GM18909 (cell line): ENCODE measurements around the gene ZNF407.

Source experiments
- ATAC-seq: cut with Tn5 transposase; IDR thresholded peaks from one replicate; pipeline ENCODE4 v1.9.1; 2021; ENCODE audit warnings: mild to moderate bottlenecking; ENCODE audit not compliant: unreplicated experiment, poor library complexity

ZNF407 gene

DNA sequence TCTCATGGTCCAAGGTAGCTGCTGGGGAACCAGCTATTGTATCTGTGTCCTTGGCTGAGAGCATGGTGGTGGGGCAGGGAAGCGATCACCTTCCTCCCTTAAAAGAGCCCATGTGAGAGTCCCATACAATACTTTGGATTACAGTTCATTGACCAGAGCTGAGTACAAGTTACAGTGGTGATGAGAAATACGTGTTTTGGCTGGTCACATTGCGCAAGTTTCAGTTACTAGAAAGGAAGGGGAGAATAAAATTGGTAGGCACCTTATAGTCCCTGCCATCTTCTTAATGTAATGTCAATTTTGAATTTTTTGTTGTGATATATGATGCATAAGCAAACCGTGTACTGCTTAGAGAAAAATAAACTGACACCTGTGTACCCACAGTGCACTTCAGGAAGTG lies 67.7 kb downstream of the ZNF407 start:
- ATAC-seq: no peak

DNA sequence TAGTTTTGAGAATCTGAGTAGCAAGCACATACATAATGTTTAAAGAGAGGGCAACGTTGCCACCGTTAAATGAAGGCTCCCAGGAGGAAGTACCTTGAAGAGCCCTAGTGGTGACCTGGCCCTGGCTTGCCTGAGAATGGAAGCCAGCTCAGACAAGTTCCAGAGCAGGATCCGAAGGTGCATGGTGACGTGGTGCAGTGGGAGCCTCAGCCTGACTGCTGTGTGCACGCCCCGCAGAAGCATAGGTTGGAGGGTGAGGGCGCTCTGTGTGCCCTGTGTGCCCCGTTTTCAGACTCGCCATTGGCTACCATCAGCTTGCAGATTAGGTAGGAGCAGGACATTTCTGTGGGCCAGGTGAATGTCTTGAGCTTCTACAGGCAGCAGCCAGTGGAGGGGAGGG lies 68.2 kb downstream of the ZNF407 start:
- no peak for ATAC-seq

DNA sequence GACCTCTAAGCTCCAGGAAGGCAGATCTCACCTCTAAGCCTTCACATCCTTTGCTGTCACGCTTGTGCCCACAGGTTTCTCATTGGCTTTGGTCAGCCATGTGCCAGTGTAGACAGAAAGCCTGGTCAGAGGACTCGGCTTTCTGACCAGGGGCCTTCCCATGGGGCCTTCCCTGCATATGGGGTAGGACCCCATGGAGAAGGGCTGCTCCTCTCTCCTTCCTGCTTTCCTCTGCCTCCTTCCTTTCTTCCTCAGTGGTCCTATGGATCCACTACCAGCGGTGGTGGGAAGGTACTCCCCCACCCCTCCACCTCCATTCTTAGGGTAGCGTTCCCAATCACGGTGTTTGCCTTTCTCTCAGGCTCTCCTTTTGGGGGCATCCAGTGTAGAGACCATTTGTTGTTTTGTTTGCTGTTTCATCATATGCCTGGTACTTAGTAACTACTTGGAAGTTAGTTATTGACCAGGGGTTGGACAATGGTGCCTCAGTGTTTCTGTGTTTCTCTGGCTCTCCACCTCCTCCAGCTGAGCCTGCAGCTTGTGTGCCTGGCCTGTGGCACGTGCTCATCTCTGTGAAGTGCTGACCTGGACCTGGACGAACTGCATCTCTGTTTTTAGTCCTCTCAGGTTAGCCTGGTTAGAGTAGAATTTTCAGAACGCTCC lies 71.6 kb downstream of the ZNF407 start:
- ATAC-seq: no peak

DNA sequence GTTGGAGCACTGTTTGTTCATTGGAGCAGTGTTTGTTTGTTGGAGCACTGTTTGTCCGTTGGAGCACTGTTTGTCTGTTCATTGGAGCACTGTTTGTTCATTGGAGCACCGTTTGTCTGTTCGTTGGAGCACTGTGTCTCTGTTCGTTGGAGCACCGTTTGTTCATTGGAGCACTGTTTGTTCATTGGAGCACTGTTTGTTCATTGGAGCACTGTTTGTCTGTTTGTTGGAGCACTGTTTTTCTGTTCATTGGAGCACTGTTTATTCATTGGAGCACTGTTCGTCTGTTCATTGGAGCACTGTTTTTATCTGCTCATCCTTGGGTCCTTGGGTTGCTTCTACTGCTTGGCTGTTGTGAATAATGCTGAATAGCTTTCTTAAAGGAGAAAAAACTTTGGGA lies 74.7 kb downstream of the ZNF407 start:
- ATAC-seq: no peak

DNA sequence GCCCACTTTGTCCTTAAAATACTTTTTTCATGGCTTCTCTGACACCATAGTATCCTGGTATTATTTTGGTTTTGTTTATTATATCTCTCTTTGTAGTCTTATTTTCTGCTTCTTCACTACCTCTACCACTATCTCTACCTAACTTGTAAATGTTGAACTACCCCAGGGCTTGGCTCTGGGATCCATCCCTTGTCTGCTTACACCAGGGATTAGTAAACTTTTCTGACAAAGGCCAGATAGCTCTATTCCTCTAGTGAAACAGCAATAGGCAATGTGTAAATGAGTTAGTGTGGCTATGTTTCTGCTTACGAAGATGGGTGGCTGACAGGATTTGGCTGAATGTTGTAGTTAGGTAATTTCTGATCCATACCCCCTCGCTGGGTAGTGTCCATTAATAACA lies 76.8 kb downstream of the ZNF407 start:
- no peak for ATAC-seq

DNA sequence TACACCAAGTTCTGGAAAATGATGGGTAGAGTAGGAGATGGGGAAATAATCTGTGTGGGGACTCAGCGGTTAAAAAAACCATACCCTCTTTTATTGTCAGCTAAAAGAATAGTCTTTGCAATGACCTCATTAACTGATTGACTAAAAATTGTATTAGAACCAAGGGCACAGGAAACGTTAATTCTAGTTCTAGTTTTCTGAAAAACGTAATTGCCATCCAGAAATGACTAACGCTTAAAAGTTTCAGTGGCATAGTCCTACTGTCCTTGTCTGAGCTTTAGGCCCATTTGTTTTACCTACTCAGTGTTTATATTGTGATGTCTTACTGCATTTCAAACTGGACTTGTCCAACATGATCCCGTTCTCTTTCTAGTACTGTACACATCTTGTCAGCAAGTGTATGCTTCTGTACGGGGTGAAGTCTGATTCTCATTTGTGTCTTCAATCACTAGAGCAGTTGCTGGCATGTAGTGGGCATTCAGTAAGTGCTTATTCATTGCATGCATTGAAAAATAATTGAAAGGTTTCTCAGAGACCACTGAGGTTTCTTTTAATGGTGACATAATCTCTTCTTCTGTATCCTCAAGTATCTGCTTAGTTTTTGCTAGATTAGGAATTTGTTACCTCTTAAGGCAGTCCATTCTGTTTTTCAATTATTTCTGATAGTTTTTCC lies 81.5 kb downstream of the ZNF407 start:
- no peak for ATAC-seq

DNA sequence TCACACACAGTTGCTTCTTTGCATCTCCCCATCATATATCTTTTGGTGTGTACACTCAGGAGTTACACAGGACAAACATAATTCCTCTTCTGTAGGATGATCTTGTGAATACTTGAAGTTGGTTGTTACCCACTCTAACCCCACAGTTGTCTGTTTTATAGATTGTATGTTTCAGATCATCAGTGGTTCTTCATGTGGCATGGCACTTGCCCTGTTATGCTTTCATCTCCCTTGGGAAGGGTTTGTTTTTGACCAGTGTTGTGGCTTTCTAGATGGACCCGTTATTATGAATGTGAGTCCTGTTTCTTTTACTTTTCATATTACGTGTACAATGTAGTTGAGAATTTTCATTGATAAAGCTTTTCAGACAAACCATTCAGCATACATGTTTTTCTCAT lies 82.0 kb downstream of the ZNF407 start:
- ATAC-seq: no peak

DNA sequence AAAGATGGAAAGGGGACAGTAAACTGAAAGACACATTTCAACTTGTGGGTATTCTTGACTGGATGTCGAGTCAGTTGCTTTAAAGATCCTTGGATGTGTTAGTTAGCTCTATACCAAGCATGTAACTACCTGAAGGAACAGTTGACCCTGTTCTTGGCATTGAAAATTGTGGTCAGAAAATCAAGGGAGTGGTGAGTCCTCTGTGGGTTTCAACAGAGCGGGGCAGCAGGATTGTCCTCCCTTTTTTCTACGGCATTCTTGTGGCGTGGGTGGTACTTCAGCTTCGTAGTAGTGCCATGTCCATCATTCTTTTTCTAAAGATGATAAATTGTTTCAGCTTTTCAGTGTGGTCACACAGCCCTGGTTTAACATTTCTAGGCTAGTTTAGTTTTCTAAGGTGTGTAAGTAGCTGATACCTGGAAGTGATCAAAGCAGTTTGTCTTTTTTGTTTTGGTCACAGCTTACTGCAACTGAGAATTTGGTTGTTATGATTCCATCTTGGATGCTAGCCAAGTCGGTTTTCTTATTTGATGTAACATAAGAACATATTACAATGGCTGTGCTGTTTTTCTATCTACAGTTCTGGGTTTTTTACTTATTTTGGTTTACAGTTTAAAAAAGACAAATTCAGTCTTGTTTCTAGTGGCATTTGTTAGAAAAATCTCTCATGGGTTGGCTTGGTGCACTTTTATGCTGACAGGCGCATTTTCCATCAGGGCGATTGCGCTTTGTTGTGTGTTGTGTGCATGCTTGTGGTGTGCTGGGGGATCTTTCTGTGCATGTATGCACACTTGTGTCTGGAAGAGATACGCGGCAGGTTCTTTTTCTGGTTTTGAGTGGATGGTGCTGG lies 84.7 kb downstream of the ZNF407 start:
- ATAC-seq: no peak

DNA sequence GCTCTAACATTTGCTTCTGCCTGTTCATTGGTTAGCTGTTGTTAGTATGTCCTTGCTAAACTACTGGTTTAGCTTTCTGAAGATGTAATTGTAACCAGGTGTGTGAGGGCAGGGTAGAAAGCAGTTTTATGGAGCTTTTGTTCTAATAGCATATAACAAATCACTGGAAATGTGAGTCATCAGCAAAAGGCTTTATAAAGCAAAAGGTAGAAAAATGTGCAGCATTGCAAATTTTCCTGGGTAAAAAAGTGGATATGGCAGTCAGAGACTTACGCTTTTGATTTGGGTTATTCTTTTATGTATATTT lies 85.3 kb downstream of the ZNF407 start:
- ATAC-seq: no peak

DNA sequence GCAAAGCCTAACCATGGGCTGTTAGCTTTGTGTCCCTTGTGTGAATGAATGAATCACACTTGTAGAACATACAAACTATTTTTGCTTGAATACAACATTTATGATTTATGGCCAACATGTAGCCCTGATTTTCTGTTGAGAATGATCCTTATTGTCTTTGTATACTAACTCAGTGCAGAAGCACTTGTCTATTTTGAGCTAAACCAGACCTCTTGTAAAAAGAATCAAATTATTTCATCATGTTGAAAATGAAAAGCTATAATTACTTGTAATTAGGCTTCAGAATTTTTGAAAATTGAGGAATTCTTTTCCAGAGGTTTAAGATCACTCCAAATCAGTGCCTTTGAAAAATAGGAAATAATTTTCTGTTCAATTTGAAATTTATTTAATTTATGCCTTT lies 85.9 kb downstream of the ZNF407 start:
- no peak for ATAC-seq

DNA sequence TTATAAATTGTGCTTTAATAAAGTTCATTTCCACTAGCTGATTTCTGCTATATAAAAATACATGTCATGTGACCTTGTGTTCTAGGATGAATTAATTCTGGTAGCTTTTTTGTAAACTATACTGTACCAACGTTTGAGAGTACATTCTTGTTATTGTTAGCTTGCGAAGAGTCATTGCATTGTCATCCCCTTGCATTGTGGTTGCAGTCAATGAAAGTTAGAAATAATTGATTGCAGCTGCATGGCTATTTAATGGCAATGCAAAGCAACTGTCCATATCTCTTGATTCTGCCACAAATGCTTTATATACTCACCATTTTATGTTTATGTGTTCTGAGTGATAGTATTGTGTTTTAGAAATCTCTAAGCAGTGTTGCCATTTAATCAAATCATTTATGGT lies 91.6 kb downstream of the ZNF407 start:
- ATAC-seq: no peak

DNA sequence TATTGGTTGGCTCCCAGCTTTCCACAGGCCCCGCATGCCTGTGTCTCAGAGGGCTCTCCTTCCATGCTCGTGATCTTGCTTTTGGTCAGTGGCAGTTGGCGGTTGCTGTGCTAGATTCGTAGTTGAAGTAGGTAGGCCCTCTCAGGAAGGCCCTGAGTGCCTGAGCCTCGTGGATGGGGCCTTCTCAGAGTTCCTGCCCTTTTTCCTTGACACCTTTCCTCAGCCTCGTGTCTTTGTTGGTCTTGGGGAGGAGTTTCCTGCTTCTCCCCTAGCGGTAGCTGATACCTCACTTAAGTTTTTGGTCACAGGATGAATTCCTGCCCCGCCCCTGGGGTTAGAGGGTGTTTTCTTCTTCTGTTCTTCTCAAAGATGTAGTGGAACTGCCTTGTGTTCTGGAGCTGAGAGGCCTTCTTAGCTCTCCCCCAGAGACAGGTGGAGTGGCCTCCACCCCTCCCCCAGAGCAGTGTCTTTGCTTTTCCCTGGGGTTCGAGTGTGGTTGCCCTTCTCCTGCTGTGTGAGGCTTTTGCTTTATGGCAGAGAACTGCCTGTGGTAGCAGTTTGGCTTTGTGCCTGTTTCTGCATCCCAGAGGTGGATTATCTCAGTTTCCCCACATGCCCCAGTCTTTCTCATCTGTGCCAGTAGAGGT lies 94.8 kb downstream of the ZNF407 start:
- ATAC-seq: no peak

DNA sequence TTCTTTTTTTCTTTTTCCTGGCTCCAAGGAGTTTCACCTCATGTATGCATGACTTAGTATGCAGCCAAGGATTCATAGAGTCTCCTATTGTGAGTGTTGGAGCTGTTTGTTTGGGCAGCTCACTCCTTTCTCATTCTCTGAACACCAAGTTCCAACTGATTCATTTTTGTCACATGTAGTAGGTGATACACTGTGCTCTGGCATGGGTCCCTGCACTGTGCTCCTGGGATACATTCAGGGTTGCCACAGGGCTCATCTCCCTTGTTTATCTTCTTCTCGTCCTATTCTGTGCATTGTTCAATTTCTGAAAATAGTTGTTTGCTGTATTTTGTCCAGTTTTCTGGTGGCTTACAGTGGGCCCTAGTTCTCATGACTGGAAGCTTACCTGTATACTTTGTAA lies 96.8 kb downstream of the ZNF407 start:
- ATAC-seq: no peak

DNA sequence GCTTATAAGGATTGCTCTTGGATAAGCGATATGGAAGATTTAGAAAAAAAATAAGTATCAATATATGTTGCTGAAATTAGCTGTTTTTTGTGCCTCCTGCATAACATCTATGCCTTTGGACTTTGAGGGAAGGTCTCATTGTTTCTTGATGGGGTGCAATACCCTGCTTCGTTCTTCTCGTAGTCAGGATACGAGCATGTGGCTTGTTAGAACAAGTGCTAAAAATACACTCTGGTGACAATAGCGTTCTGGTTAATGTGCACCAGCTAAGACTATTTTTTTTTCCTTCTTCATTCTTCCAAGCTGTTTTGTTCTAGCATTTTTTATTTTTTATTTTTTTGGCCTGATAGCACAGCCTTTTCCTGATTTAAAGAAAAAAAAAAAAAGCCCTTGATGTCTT lies 97.5 kb downstream of the ZNF407 start:
- ATAC-seq: no peak

DNA sequence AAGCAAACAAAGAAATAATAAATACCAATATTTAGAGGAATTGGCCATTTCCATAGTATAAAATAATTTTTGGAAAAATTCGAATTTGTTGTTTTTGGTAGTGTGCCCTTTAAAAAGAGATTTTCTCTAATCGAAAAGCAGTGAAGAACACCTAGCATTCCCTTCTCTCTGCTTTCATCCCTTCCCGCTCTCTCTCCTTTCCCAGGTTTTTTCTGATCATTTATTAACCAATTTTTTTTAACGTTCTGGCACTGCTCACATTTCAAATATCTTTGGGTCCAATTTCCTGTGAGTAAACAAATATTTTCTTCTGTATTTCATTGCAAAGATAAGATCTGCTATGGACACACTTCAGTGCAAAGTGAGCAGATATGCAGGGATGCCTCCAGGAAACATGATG lies 101.2 kb downstream of the ZNF407 start:
- ATAC-seq: no peak

DNA sequence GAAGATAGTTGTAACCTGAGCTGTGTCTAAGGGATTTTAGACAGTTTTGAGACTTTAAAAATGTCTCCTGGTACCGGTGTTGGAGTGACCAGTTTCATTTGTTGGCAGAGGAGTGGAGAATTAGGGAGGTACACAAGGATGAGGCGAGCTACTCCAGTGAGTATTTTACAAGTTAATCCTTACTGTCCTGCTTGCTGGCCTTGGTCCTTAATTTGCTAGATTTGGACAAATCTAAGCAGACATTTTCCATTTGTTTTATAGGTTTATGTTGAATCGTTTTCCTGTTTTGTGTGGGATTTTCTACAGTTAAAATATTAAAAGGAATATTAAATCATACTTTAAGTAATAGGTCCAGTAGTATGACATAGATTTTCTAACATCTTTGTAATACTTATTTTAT lies 101.8 kb downstream of the ZNF407 start:
- ATAC-seq: no peak

DNA sequence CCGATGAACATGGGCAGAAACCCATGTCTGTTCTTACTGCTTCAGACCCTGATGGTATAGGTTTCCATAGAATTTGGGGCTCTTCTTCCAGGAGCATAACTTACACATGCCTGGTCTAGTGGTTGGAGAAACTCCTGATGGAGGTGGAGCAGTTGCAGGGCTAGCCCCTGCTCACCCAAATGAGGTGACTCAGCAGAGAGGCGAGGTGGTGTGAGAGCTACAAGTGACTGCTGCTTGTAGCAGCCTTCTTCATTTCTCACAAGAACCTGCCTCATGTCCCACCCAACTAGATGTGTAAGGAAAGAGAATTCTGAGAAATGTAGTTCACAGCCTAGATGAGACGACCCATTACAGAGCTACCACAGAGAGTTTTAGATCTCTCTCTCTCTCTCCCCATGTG lies 105.3 kb downstream of the ZNF407 start:
- ATAC-seq: no peak

DNA sequence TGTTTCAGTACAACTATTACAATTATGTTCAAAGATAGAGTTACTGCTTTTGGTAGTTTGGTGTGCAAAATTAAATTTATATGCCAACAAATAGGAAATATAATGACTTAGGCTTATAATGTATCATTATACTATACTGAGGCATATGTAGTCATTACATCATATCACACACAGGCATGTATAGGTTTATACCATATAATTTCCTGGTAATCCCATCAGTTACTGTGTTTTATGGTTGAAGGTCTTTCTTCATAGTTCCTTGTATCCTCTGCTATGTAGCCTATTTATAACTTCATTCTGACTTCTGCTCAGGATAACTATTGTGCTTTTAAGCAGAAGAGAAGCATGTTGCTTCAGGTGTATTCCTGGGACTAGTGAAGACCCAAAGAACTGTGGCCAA lies 110.5 kb downstream of the ZNF407 start:
- ATAC-seq: no peak

DNA sequence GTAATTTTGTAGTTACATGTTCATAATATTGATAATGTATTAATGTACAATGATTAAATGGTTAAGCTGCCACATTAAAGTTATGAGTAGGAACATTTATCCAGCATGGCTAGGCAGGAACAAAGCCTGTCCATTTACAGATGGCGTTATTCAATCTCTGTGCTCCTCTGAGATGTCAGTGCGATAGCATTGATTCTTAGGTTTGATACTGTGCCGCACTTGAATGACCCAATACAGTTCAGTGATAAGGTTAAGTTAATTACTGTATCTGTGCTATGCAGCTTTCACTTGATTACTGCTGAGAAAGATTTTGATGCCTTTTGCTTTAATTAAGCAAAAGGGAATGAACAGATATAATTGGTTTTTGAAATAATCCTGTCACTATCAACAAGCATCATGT lies 111.8 kb downstream of the ZNF407 start:
- ATAC-seq: no peak

DNA sequence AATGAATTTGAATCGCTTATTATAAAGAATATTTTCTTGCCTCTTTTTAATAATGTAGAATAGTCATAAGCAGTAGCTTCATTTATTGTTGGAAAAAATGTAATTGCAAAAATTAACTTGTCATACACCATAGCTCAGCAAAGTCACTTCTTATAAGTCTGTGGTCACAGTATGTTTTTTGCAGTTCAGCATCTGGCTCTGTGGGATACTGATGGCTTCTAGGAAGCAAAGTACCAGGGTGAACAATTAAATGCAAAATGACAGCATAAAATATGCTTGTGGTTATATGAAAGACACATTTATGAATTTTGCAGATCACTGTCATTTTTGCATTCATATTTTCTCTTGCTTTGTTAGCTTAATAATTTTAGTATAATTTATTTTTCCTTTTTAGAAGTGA lies 116.5 kb downstream of the ZNF407 start:
- ATAC-seq: no peak

DNA sequence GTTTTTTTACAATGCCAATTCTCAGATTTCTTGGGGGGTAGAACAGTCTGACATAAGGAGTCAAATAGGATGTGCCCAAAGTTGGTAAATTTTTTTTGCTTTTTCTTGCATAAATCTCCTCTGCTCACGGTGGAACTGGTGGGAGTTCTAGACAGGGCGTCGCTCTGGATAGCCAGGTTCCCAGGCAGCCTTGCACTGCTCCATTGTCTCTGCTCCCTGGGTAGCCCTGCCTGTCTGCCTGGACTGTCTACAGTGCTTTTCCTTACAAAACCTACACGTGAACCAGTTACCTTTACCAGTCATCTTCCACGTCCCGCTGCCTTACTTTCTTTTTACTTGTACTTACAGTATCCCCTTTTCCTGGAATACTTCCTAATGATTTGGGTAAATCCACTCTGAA lies 117.1 kb downstream of the ZNF407 start:
- no peak for ATAC-seq
